Stimulated activated naive CD8-positive, alpha-beta T cell treated with anti-CD3 and anti-CD28 coated beads, Interleukin-15, Interleukin-2, amounts not matched to agents 100 ng/mL and 50 ng/mL, for 24 hours (primary cell): ENCODE results near the gene KLF2.
A peak's percentile ranks its signal among the peaks of the same experiment; 100 is the strongest.
"Not testable (repeated sequence)": the region's sequence is repeated elsewhere in the genome, so short reads cannot be mapped to it uniquely, and the experiment has no call there.

Experiments used
- H3K27ac Mint-ChIP-seq: one replicate; pipeline ENCODE4 v1.8.0; 2021; ENCODE audit warnings: mild to moderate bottlenecking, mixed read lengths
- H3K27me3 Mint-ChIP-seq: one replicate; pipeline ENCODE4 v1.8.0; 2021; ENCODE audit warnings: mixed read lengths
- H3K36me3 Mint-ChIP-seq: one replicate; pipeline ENCODE4 v1.8.0; 2021; ENCODE audit warnings: low read depth, mixed read lengths
- H3K4me1 Mint-ChIP-seq: one replicate; pipeline ENCODE4 v1.8.0; 2021; ENCODE audit warnings: low read depth, mixed read lengths
- H3K4me3 Mint-ChIP-seq: one replicate; pipeline ENCODE4 v1.8.0; 2021; ENCODE audit warnings: mild to moderate bottlenecking, mixed read lengths
- H3K9me3 Mint-ChIP-seq: one replicate; pipeline ENCODE4 v1.8.0; 2021; ENCODE audit warnings: mixed read lengths

The KLF2 gene

DNA sequence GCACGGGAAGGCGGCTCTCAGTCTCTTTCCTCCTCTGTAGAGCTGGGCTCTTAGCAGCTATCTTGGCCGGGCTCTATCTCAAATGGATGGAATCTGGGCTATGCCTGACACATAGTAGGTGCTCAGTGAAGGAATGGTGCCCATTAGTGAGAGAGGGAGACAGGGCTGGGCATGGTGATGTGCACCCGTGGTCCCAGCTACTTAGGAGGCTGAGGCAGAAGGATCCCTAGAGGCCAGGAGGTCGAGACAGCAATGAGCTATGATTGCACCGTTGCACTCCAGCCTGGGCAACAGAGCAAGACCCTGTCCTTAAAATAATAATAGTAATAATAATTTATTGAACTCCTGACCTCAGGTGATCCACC is 14.7 kb downstream of the KLF2 start:
- H3K4me1 Mint-ChIP-seq = peaks cover 69% of the 10 kb centered on the region
- H3K9me3 Mint-ChIP-seq = no peaks in the 10 kb centered on the region
- no peaks in the 10 kb centered on the region for H3K36me3 Mint-ChIP-seq
- peaks cover 6% of the 10 kb centered on the region for H3K27me3 Mint-ChIP-seq
- H3K4me3 Mint-ChIP-seq = no peak overlapping the region
- H3K27ac Mint-ChIP-seq = no peak overlapping the region

DNA sequence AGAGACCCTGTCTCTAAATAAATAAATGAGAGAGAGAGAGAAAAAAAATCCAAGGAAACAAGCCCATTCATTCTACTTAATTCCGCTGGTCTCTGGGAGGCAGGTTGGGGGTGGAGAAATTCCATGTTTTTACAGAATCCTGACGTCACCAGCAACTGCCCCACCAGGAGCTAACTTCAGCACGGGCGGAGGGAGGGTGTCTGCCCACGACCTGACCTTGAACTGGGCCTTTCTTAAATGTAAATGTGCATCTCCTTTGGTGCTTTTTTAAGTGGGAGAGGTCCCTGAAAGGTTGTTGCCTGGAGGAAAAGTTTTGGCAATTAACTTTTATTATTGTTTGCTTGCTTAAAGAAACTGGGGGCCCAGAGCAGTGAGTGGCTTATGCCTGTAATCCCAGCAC is 15.5 kb downstream of the KLF2 start:
- H3K27ac Mint-ChIP-seq = no peak overlapping the region
- H3K9me3 Mint-ChIP-seq = no peaks in the 10 kb centered on the region
- H3K4me3 Mint-ChIP-seq = no peak overlapping the region
- peaks cover 66% of the 10 kb centered on the region for H3K4me1 Mint-ChIP-seq
- H3K27me3 Mint-ChIP-seq = peaks cover 4% of the 10 kb centered on the region
- H3K36me3 Mint-ChIP-seq = no peaks in the 10 kb centered on the region

DNA sequence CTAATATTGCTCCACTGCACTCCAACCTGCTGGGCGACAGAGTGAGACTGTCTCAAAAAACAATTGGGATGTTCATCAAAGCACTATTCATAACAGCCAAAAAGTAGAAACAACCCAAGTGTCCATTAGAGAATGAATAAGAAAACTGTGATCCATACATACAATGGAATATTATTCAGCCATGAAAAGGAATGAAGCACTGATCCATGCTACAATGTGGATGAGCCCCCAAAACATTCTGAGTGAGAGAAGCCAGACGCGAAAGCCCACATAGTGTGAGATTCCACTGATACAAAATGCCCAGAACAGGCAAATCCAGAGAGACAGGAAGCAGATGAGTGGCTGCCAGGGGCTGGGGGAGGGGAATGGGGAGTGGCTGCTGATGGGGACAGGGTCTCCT is 16.0 kb downstream of the KLF2 start:
- H3K36me3 Mint-ChIP-seq = no peaks in the 10 kb centered on the region

DNA sequence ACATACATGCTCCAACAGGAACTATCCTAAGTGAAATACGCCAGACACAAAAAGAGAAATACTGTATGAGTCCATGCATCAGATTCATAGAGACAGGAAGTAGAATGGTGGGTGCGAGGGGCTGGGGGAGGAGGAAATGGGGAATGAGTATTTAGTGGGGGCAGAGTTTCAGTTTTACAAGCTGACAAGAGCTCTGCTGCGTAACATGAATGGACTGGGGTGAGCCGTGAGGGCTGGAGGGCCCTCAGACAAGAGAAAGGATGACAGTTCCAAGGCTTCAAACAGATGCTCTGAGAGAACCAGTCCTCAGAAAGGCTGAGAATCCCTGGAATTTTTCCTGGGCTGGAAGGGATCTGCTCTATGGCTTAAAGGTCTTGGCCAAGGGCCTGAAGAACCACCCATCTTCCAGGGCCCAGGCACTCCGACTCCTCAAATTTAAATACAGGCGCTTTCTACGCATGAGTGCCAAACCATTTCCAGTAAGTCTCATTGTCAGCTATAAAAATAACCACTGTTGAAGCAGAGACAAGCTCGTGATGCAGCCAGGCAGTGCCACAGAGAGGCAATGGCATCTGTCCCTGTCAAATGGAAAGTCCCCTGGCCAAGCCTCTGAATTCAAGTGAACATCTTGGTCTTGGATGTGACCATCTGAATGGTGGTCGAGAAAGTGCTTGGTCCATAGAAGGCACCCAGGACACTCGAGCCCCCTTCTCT is 17.5 kb downstream of the KLF2 start:
- Mint-ChIP-seq H3K27me3 (no peaks in the 10 kb centered on the region), H3K4me1 (peaks cover 60% of the 10 kb centered on the region), H3K27ac (peak overlapping the region; percentile 87), H3K9me3 (no peaks in the 10 kb centered on the region), H3K4me3 (peak overlapping the region; percentile 21), H3K36me3 (no peaks in the 10 kb centered on the region)

More for the DNA sequence above, 16.0 kb downstream of the KLF2 start:
- Mint-ChIP-seq H3K27ac (no peak overlapping the region), H3K4me3 (no peak overlapping the region), H3K4me1 (peaks cover 66% of the 10 kb centered on the region), H3K9me3 (no peaks in the 10 kb centered on the region), H3K27me3 (peaks cover 4% of the 10 kb centered on the region)

DNA sequence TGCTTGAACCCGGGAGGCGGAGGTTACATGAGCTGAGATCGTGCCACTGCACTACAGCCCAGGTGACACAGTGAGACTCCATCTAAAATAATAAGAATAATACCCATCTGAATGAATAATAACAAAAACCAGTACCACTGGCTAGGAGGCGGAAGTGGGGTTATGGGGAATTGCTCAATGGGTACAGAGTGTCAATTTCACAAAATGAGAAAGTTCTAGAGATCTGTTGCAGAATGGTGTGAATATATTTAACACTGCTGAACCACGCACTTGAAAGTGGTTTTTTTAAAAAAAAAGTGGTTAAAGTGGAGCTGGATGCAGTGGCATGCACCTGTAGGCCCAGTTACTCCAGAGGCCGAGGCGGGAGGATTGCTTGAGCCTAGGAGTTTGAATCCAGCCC is 18.5 kb downstream of the KLF2 start:
- Mint-ChIP-seq H3K27me3 (no peaks in the 10 kb centered on the region), H3K36me3 (no peaks in the 10 kb centered on the region), H3K4me3 (no peak overlapping the region), H3K4me1 (peaks cover 50% of the 10 kb centered on the region), H3K9me3 (no peaks in the 10 kb centered on the region), H3K27ac (no peak overlapping the region)

DNA sequence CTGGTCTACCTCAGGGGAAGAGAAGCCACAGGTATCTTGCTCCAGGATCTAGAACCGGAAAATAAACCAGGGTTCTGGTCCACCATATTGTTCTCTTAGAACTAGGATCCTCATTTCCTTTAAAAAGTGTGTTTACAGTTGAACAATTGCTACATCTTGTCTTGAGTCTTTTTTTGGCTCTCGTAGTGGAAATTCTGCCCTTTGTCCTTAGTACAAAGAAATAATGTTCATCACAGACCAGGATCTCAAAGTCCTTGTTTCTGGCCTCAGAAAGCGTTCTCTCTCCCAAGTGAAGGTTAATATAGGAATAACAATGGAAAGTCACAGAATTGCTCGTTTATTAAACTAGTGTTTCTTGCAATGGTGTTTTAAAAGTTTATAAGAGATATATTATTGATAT is 20.8 kb downstream of the KLF2 start:
- Mint-ChIP-seq H3K27ac (no peak overlapping the region), H3K27me3 (no peaks in the 10 kb centered on the region), H3K36me3 (no peaks in the 10 kb centered on the region), H3K4me3 (no peak overlapping the region), H3K9me3 (no peaks in the 10 kb centered on the region), H3K4me1 (peaks cover 35% of the 10 kb centered on the region)

DNA sequence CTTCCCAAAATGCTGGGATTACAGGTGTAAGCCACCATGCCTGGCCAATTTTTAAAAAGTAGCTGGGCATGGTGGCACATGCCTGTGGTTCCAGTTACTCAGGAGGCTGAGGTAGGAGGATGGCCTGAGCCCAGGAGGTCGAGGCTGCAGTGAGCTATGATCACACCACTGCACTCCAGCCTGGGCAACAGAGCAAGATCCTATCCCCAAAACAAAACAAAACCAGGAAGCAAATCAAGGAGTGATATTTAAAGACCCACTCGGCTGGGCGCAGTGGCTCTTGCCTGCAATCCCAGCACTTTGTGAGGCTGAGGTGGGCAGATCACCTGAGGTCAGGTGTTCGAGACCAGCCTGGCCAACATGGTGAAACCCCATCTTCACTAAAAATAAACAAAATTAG is 22.5 kb downstream of the KLF2 start:
- not testable (repeated sequence) for H3K27ac Mint-ChIP-seq

DNA sequence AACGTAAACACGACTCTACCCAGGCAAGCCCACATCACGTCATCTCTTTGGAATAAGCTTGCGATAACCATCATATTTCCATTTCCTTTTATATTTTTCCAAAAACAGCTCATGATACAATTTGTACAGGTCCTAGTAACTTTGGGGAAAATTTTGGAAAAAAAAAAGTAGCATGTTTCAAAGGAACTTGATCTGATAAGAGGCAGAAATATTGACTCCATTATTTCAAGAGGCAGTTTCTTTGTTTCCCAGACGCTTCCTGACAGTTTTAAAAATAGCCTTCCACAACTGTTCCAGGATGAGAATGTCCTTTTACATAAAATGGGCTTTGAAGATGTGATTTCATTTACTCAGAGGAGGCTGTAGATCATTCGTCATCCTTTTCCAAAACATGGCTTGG is 23.1 kb downstream of the KLF2 start:
- no peak overlapping the region for H3K27ac Mint-ChIP-seq
- peaks cover 19% of the 10 kb centered on the region for H3K4me1 Mint-ChIP-seq
- H3K4me3 Mint-ChIP-seq = no peak overlapping the region
- H3K27me3 Mint-ChIP-seq = no peaks in the 10 kb centered on the region
- H3K36me3 Mint-ChIP-seq = no peaks in the 10 kb centered on the region
- H3K9me3 Mint-ChIP-seq = no peaks in the 10 kb centered on the region

More for the DNA sequence above, 22.5 kb downstream of the KLF2 start:
- not testable (repeated sequence) for H3K4me3 Mint-ChIP-seq, H3K9me3 Mint-ChIP-seq, H3K36me3 Mint-ChIP-seq, H3K27me3 Mint-ChIP-seq
- H3K4me1 Mint-ChIP-seq = peaks cover 25% of the 10 kb centered on the region

DNA sequence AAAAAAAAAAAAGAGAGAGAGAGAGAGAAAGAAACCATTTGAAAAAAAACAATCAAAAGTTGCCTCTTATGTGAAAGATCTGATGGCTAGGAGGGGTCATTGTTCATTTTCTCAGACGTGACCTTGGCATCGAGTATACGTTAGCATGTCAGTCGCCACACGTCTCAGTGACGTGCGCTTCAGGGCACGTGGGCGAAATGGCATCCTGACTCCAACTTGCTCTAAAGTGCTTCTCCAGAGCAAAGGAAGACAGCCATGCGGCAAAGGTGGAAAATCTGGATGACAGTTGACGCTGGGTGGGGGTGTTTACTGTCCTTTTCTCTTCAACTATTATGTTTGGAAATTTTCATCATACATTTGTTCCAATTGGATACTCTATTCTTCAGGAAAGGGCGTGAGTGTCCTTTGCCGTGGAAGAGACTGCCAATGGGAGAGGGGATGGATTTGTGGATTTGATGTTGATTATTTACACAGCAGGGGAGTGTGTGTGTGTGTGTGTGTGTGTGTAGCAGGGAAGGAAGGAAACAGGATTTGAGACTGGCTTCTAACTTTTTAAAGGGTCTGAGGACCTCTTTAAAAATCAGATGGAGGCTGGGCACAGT is 25.0 kb downstream of the KLF2 start:
- H3K27ac Mint-ChIP-seq = no peak overlapping the region

DNA sequence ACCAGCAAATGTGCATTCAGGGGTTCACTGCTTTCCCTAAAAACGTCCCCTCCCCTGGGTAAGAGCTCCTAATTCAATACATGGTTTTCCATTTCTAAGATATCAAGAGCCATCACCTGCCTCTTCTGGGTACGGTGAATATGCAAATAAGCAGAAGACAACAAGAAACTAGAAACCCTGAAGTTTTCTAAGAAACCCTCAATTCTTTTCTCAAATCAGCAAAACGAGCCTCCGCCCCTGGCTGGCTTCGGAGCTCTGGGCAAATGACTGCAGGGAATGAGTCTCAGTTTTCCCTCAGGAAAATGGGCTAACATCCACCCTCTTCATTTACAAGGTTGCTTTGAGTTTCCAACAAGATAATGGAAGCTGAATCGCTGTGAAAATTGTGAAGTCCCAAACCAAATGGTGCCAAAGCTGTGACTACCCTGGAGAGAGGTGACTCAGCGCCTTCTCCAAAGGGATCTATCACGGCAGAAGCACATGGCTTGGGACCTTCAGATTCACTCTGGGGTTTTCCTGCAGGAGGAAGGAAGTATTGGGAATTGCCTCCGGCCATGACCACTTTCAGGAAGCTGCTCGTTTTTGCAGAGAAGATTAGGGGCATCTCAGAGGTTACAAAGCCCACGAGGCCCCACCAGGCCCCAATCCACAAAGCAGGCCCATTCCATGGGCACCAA is 26.6 kb downstream of the KLF2 start:
- no peaks in the 10 kb centered on the region for H3K27me3 Mint-ChIP-seq
- H3K4me3 Mint-ChIP-seq = no peak overlapping the region
- H3K36me3 Mint-ChIP-seq = peaks cover 9% of the 10 kb centered on the region
- H3K4me1 Mint-ChIP-seq = peaks cover 31% of the 10 kb centered on the region
- H3K27ac Mint-ChIP-seq = no peak overlapping the region
- H3K9me3 Mint-ChIP-seq = no peaks in the 10 kb centered on the region

More for the DNA sequence above, 25.0 kb downstream of the KLF2 start:
- Mint-ChIP-seq H3K4me3 (no peak overlapping the region), H3K36me3 (peaks cover 8% of the 10 kb centered on the region), H3K27me3 (no peaks in the 10 kb centered on the region), H3K9me3 (no peaks in the 10 kb centered on the region), H3K4me1 (peaks cover 16% of the 10 kb centered on the region)

DNA sequence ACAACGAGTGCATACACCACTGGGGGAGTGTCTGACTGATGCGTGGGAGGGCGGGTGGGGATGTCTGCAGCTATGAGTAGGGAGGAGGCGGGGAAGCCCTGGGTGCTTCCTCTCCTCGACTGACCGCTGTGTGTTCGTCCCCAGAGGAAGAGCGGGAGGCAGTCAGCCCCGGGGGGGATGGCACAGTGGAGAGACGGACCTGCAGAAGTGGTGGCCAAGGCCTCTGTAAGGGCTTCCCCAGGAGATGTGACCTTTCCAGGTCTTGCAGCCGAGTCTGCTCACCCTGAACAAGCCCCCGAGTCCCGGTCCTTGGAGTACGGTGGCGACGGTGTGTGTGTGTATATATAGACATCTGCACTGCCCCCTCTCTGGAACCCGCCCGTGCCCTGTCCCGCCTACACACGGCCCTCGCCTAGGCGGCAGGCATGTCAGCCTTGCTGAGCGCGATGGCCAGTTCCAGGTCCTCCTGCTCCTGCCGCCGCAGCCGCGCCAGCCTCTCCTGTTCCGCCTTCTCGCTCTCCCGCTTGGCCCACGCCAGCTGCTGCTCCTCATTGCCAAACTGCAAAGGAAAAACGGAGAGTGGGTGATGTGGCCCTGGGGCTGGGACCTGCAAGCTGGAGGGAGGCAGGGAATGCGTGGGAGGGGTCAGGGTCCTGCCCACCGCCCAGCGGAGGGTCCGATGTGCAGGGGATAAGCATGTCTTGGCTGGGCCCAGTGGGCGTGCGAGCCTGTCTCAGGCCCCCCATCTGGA is 30.8 kb downstream of the KLF2 start:
- peaks cover 3% of the 10 kb centered on the region for H3K27me3 Mint-ChIP-seq
- H3K27ac Mint-ChIP-seq = no peak overlapping the region
- H3K4me3 Mint-ChIP-seq = no peak overlapping the region
- peaks cover 58% of the 10 kb centered on the region for H3K4me1 Mint-ChIP-seq
- H3K36me3 Mint-ChIP-seq = peaks cover 9% of the 10 kb centered on the region
- no peaks in the 10 kb centered on the region for H3K9me3 Mint-ChIP-seq

DNA sequence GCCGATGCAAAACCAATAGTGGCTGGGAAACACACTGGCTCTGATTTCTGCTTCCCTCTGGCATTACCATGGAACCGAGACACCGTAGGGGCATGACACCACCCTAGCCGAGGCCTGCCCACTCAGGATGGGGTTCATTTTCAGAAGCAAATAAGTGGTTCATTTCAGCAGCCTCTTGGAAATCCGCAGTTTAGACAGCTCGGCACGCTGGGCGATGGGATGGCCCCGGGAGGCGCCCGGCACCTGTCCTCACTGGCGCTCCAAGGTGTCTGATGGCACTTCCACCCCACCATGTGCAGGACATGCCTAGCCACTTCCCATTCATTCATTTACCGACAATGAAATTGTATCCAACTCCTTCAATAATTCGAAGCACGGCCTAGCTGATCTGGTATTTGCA is 33.8 kb downstream of the KLF2 start:
- peaks cover 77% of the 10 kb centered on the region for H3K4me1 Mint-ChIP-seq
- peaks cover 3% of the 10 kb centered on the region for H3K27me3 Mint-ChIP-seq
- H3K9me3 Mint-ChIP-seq = no peaks in the 10 kb centered on the region
- no peak overlapping the region for H3K4me3 Mint-ChIP-seq
- H3K27ac Mint-ChIP-seq = no peak overlapping the region
- peaks cover 17% of the 10 kb centered on the region for H3K36me3 Mint-ChIP-seq

DNA sequence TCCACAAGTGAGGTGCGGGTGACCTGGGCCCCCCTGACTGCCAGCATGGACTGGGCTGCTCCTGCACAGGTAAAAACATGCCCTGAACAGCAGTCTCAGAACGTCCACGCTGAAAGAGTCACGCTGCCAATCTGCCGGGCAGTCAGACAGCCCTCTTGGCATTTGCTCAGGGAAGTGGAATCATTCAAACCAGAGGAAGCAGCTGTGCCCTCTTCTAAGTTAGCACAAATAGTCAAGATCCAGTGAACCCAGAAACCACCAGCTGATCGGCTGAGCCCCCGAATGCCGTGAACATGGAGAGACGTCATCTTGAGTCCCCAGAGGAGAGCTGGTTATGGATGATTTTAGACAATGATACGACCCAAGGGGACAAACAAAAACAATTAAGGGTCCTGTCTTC is 34.4 kb downstream of the KLF2 start:
- H3K27ac Mint-ChIP-seq = no peak overlapping the region
- peaks cover 3% of the 10 kb centered on the region for H3K27me3 Mint-ChIP-seq
- H3K36me3 Mint-ChIP-seq = peaks cover 15% of the 10 kb centered on the region
- H3K4me1 Mint-ChIP-seq = peaks cover 83% of the 10 kb centered on the region
- no peak overlapping the region for H3K4me3 Mint-ChIP-seq
- no peaks in the 10 kb centered on the region for H3K9me3 Mint-ChIP-seq

DNA sequence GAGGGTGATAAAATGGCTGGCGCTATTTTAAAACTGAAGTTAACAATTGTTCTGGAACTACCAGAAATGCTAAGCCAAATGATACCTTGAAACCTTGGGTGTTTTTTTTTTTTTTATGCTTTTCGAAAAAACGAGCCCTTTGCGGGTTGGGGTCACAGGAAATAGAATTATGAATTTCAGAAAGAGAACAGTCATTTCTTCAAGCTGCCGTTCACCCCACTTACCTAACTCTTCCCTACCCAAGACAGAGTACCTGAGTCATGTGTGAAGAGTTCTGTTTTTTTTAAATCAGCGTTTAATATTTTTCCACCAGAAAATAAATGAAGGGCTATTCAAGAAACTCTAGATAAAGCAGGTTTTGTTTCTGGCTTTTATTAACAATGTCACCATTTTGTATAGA is 35.3 kb downstream of the KLF2 start:
- Mint-ChIP-seq H3K9me3 (no peaks in the 10 kb centered on the region), H3K36me3 (peaks cover 11% of the 10 kb centered on the region)

DNA sequence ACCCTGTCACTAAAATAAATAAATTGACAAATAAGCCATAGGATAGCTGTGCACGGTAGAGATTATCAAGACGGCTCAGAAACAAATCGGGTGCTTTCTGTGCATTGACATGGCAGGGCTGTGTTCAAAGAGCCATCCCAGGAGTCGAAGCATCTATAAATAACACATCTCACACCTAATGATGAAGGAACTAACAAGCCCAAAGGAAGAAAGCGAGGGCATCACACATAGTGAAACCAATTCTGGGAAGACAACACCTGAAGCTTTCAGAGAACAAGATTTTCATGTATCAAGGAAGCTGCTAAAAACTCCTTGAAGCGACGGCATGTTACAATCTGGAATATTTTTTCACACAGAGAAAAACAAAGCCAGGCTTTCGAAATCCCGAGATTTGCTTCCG is 36.1 kb downstream of the KLF2 start:
- peaks cover 11% of the 10 kb centered on the region for H3K36me3 Mint-ChIP-seq
- no peak overlapping the region for H3K4me3 Mint-ChIP-seq
- H3K27me3 Mint-ChIP-seq = peaks cover 8% of the 10 kb centered on the region
- no peak overlapping the region for H3K27ac Mint-ChIP-seq
- H3K4me1 Mint-ChIP-seq = peaks cover 74% of the 10 kb centered on the region
- H3K9me3 Mint-ChIP-seq = no peaks in the 10 kb centered on the region

More for the DNA sequence above, 35.3 kb downstream of the KLF2 start:
- Mint-ChIP-seq H3K4me1 (peaks cover 80% of the 10 kb centered on the region), H3K27me3 (peaks cover 3% of the 10 kb centered on the region), H3K4me3 (no peak overlapping the region), H3K27ac (no peak overlapping the region)
